SKM-1 (cell line): ENCODE results near the gene WDR82.

ENCODE experiments used
- DNase-seq: peaks from one replicate; lab custom pipeline; 2025; ENCODE audit not compliant: unreplicated experiment; lab: John Stamatoyannopoulos, UW

Gene WDR82

GRCh38 chr3:52257911-52258310, 20.5 kb downstream of the WDR82 start:
- no peak for DNase-seq

GRCh38 chr3:52256622-52257021, 21.8 kb downstream of the WDR82 start:
- no peak for DNase-seq

GRCh38 chr3:52256159-52256558, 22.3 kb downstream of the WDR82 start:
- no peak for DNase-seq

- no peak for DNase-seq
These were observed 23.8 kb downstream of the WDR82 start for GRCh38 chr3:52254608-52255007.

- DNase-seq, result peak; percentile 92
These were observed 24.8 kb downstream of the WDR82 start for GRCh38 chr3:52253314-52254304.

GRCh38 chr3:52250122-52250521, 28.3 kb downstream of the WDR82 start:
- DNase-seq, result no peak

GRCh38 chr3:52249683-52250082, 28.8 kb downstream of the WDR82 start:
- DNase-seq, result no peak

- no peak for DNase-seq
These were observed 29.5 kb downstream of the WDR82 start for GRCh38 chr3:52248816-52249547.

- no peak for DNase-seq
These were observed 30.3 kb downstream of the WDR82 start for GRCh38 chr3:52248165-52248541.

- no peak for DNase-seq
These were observed 30.9 kb downstream of the WDR82 start for GRCh38 chr3:52247409-52248164.

- peak; percentile 29 for DNase-seq
These were observed 31.6 kb downstream of the WDR82 start for GRCh38 chr3:52246728-52247408.

- no peak for DNase-seq
These were observed 32.2 kb downstream of the WDR82 start for GRCh38 chr3:52246264-52246620.

GRCh38 chr3:52245322-52246263, 32.9 kb downstream of the WDR82 start, which contains the start of gene PPM1M:
TSS of gene PPM1M (plus strand) at chr3:52245759. CDS start at chr3:52245825, 66 bp downstream.
- no peak for DNase-seq

- peak; percentile 86 for DNase-seq
These were observed 34.4 kb downstream of the WDR82 start for GRCh38 chr3:52243791-52244628.

GRCh38 chr3:52242039-52242438, 36.4 kb downstream of the WDR82 start:
- DNase-seq, result no peak

- DNase-seq, result no peak
These were observed 37.5 kb downstream of the WDR82 start for GRCh38 chr3:52240886-52241370.

GRCh38 chr3:52240059-52240885, 38.2 kb downstream of the WDR82 start:
- no peak for DNase-seq
